H1 (cell line): ENCODE measurements around the gene LCE3C.

ENCODE experiments used
- POLR2AphosphoS5 ChIP-seq: IDR thresholded peaks from 2 replicates; pipeline ENCODE4 v1.6.1; 2011; ENCODE audit warnings: low read depth, low read length
- TEAD4 ChIP-seq: IDR thresholded peaks from 2 replicates; pipeline ENCODE4 v1.6.1; 2012; ENCODE audit warnings: low read depth, low read length, inconsistent platforms, mixed read lengths
- TF ChIP-seq, protein P1 (sequence below), 3 experiments: IDR thresholded peaks; 1 replicate in 2 of 3; 2 replicates in 1 of 3; pipeline versions ENCODE4 v1.5.1 to v1.6.1; 2011; ENCODE audit warnings: low read length in 3 of 3, mild to moderate bottlenecking in 3 of 3, inconsistent platforms in 2 of 3, low read depth in 1 of 3, moderate library complexity in 1 of 3; ENCODE audit not compliant: insufficient read depth in 1 of 3; ENCODE audit errors: control extremely low read depth in 1 of 3

GRCh38 chr1:152577168-152577567, 22.9 kb upstream of the LCE3C start:
- TF ChIP-seq, protein P1, sequence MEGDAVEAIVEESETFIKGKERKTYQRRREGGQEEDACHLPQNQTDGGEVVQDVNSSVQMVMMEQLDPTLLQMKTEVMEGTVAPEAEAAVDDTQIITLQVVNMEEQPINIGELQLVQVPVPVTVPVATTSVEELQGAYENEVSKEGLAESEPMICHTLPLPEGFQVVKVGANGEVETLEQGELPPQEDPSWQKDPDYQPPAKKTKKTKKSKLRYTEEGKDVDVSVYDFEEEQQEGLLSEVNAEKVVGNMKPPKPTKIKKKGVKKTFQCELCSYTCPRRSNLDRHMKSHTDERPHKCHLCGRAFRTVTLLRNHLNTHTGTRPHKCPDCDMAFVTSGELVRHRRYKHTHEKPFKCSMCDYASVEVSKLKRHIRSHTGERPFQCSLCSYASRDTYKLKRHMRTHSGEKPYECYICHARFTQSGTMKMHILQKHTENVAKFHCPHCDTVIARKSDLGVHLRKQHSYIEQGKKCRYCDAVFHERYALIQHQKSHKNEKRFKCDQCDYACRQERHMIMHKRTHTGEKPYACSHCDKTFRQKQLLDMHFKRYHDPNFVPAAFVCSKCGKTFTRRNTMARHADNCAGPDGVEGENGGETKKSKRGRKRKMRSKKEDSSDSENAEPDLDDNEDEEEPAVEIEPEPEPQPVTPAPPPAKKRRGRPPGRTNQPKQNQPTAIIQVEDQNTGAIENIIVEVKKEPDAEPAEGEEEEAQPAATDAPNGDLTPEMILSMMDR (IDR thresholded peaks at IDR 0.05; ENCODE audit: control extremely low read depth in 1 of 3, insufficient read depth in 1 of 3, low read depth in 1 of 3, low read length in 3 of 3): no peak
- no peak for TF ChIP-seq POLR2AphosphoS5
- TF ChIP-seq TEAD4: no peak
